AG10803 (cell line): ENCODE data around the gene HPCA.
"Not testable (repeated sequence)": the region's sequence is repeated elsewhere in the genome, so short reads cannot be mapped to it uniquely, and the experiment has no call there.

Source experiments
- DNase-seq: peaks from one replicate; pipeline ENCODE4 v3.0.0; 2010; ENCODE audit warnings: low read depth
- H3K4me3 ChIP-seq: 2 replicates; pipeline ENCODE4 v1.5.1; 2011; ENCODE audit warnings: mild to moderate bottlenecking, low read length, control low read depth
- TF ChIP-seq, protein P1 (sequence below): conservative IDR thresholded peaks from 2 replicates; pipeline ENCODE4 v1.5.1; 2011; ENCODE audit warnings: mild to moderate bottlenecking, low read length, control low read depth, inconsistent platforms

Gene HPCA

DNA sequence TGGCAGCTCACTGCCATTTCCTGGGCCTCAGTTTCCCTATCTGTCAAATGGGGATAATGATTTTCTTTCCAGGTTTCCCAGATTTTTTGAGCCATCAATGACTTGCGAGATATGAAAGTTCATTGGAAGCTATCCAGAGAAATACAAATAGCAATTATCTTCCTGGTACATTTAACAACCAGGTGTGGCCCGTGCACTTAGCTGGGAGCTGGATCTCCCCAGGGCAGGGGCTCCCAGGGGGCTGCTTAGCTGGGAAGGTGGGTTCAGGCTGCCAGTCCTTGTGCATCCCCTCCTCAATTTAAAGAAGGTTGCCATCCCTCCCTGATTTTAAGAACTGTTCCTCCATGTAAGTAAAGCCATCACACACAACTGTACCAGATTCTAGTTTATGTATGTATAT lies 18.5 kb downstream of the HPCA start:
- DNase-seq, result no peak
- H3K4me3 ChIP-seq, result no peak overlapping the region
- TF ChIP-seq, protein P1, sequence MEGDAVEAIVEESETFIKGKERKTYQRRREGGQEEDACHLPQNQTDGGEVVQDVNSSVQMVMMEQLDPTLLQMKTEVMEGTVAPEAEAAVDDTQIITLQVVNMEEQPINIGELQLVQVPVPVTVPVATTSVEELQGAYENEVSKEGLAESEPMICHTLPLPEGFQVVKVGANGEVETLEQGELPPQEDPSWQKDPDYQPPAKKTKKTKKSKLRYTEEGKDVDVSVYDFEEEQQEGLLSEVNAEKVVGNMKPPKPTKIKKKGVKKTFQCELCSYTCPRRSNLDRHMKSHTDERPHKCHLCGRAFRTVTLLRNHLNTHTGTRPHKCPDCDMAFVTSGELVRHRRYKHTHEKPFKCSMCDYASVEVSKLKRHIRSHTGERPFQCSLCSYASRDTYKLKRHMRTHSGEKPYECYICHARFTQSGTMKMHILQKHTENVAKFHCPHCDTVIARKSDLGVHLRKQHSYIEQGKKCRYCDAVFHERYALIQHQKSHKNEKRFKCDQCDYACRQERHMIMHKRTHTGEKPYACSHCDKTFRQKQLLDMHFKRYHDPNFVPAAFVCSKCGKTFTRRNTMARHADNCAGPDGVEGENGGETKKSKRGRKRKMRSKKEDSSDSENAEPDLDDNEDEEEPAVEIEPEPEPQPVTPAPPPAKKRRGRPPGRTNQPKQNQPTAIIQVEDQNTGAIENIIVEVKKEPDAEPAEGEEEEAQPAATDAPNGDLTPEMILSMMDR, result no peak

DNA sequence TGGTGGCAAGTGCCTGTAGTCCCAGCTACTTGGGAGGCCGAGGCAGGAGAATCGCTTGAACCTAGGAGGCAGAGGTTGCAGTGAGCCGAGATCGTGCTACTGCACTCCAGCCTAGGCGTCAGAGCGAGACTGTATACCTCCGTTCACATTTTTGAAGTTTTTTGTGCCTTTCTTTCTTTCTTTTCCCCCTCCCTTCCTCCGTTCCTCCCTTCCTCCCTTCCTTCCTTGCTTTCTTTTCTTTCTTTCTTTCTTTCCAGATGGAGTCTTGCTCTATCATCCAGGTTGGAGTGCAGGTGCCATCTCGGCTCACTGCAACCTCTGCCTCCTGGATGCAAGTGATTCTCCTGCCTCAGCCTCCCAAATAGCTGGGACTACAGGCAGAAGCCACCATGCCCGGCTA lies 19.3 kb downstream of the HPCA start:
- not testable (repeated sequence) for DNase-seq, H3K4me3 ChIP-seq

DNA sequence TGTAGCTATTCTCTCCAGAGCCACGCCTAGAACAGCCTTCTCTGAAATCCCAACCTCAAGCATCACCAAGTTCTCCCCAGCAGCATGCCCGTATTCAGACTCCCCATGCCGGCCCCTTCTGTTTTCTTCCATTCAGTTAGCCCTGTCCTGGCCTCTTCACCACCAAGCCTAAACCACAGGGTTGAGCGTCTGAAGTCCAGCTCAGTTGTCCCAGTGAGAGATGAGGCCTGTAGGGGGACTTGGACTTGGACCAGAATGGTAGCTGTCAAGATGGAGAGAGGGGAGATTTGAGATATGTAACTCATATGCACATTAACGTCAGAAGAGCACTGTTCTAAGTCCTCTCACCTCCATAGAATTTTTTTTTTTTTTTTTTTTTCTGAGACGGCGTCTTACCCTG lies 20.4 kb downstream of the HPCA start:
- H3K4me3 ChIP-seq, result no peak overlapping the region
- DNase-seq, result no peak
- TF ChIP-seq, protein P1, result no peak

DNA sequence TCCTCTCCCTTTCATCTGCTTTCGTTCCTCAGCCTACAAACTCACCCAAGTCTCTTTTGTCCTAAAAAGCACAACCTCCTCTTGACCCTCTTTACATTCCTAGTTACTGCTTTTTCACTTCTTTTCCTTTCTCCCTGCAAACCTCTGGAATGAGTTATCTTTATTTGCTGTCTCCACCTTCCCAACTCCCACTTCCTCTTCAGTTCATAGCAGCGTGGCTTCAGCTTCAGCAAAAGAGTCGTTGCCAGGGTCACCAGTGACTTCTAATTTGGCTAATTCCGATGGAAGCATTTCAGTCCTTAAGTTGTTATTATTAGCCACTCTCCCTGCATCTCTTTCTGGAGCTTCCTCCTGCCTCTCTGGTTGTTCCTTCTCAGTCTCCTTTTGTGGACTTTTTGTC lies 21.1 kb downstream of the HPCA start:
- TF ChIP-seq, protein P1, result no peak
- DNase-seq, result peak; percentile 38
- H3K4me3 ChIP-seq, result no peak overlapping the region

DNA sequence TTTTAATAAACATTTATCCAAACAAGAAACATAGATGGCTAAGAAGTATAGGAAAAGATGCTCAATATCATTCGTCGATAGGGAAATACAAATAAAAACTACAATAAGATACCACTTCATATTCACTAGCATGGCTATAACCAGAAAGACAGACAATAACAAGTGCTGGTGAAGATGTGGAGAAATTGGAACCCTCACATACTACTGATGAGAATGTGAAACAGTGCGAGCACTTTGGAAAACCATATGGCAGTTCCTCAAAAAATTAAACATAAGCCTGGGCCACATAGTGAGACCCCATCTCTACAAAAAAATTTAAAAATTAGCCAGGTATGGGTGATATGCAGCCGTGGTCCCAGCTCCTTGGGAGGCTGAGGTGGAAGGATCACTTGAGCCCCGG lies 24.0 kb downstream of the HPCA start:
- DNase-seq, result no peak
- no peak overlapping the region for H3K4me3 ChIP-seq
- TF ChIP-seq, protein P1, result no peak

DNA sequence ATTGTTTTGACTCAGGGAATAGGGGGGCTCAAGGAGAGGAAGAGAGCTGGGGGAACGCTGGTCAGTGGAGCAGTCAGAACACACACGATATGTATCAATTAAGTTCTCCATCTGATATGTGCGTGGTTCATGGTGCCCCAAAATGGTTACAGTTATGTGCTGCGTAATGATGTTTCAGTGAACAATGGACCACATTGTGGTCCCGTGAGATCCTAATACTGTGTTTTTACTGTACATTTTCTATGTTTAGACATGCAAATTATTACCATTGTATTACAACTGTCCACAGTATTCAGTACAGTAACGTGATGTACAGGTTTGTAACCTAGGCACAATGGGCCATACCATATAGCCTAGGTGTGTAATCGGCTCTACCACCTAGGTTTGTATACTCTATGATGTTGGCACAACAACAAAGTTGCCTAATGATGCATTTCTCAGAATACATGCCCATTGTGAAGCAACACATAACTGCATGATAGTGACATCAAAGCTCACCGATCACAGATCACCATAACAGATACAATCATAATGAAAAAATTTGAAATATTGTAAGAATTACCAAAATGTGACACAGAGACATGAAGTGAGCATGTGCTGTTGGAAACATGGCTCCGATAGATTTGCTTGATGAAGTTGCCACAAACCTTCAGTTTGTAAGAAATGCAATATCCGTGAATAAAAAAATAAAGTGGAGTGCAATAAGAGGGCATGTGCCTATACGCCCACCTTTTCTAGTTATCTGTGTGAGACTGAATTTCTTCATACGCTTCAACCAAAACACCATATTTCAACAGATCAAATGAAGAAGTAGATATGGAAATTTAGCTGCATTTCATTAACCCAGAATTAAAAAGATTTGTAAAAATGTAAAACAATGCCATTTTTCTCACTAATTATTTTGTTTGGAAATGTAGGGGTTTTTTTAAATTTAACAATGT lies 29.7 kb downstream of the HPCA start:
- DNase-seq, result peak; percentile 22
- no peak overlapping the region for H3K4me3 ChIP-seq
- TF ChIP-seq, protein P1, result no peak

DNA sequence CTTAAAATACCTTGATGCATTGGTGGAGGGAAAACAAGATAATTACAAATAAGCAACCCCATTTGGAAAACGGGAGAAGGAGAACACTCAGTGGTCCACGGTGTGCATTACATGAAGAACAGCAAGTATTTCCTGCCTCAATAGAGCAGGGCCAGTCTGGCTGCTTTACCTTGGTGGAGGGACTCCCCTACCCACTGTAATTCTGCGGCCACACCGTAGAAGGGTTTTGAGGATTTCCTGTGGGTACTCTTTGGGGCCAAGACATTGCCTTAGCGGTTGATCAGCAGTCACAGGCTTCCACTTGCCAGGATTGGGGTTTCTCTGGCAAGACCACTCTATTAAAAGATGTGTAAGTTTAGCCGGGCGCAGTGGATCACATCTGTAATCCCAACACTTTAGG lies 31.2 kb downstream of the HPCA start:
- H3K4me3 ChIP-seq, result no peak overlapping the region
- TF ChIP-seq, protein P1, result no peak
- no peak for DNase-seq
